Esophagus squamous epithelium (tissue), 5 donors: ENCODE data around the gene PRMT5. TPM values are rescaled to one million over a fixed set of nuclear protein-coding genes. Genes with fewer than 3 reads are reported as not detected.

ENCODE experiments used
- DNase-seq: peaks from one replicate; lab custom pipeline; 2025; lab: John Stamatoyannopoulos, UW
- H3K27ac ChIP-seq, 4 donors: fragments of 200-600 bp; sonication (generic); one replicate each; pipeline ENCODE4 v1.5.1; 2016 to 2019; ENCODE audit warnings: mild to moderate bottlenecking in 1 of 4
- H3K27me3 ChIP-seq, 4 donors: fragments of 200-600 bp; sonication (generic); 1 replicate in 3 of 4; 2 replicates in 1 of 4; pipeline versions ENCODE4 v1.5.1 to v1.6.0; 2017 to 2021; ENCODE audit warnings: antibody characterized with exemption in 1 of 4
- H3K36me3 ChIP-seq, 3 donors: fragments of 200-600 bp; sonication (generic); one replicate each; pipeline ENCODE4 v1.5.1; 2016 to 2019
- H3K4me1 ChIP-seq, 3 donors: fragments of 200-600 bp; sonication (generic); one replicate each; pipeline ENCODE4 v1.5.1; 2017 to 2019
- H3K4me3 ChIP-seq, 4 donors: fragments of 200-600 bp; sonication (generic); 1 replicate in 3 of 4; 2 replicates in 1 of 4; pipeline ENCODE4 v1.5.1; 2016 to 2019; ENCODE audit warnings: mild to moderate bottlenecking in 2 of 4, moderate library complexity in 1 of 4
- H3K9me3 ChIP-seq, 3 donors: fragments of 200-600 bp; sonication (generic); one replicate each; pipeline ENCODE4 v1.5.1; 2016 to 2019
- CTCF ChIP-seq, 6 experiments: fragments of 450-650 bp in 4 of 6; fragments of 200-600 bp in 2 of 6; sonication (generic) in 2 of 6; IDR thresholded peaks; one replicate each; pipeline ENCODE4 v1.5.1; 2016 to 2019; ENCODE audit warnings: antibody characterized with exemption in 6 of 6, mild to moderate bottlenecking in 4 of 6, moderate library complexity in 4 of 6
- POLR2A ChIP-seq, 4 donors: fragments of 450-650 bp; IDR thresholded peaks; one replicate each; pipeline ENCODE4 v1.6.1; 2017; ENCODE audit warnings: antibody characterized with exemption in 4 of 4, mild to moderate bottlenecking in 4 of 4, moderate library complexity in 3 of 4
- WGBS, 2 donors: methylation state at CpG; one replicate each; pipeline ENCODE4 v1.1.5; 2018; 5-methylcytosine and 5-hydroxymethylcytosine counted together
- intact Hi-C: fragments of 100-400 bp; cut with DNase I; formaldehyde crosslinking; loops from one replicate; pipeline ENCODE4 v1.15.0; 2022
- total RNA-seq, 4 donors: library from RNA; depleted of rRNA; stranded (reverse); fragments of >200 nt; gene quantifications; one replicate each; pipeline ENCODE4 v1.1.0, GENCODE V29; 2016
- donor health status: DM: yes; HTN: yes; CAD: no.

The PRMT5 gene
- total RNA-seq, 4 donors from 2014 or later = 36.5 to 75.0 (median 66.1) TPM

GRCh38 chr14:22929961-22930364 is 787 bp upstream of the PRMT5 start:
- intact Hi-C loops = loop anchor here (5.0 kb wide), 1 partner anchor 47 kb away; no protein-coding TSS in a partner anchor
- no peaks in the 10 kb centered on the region for H3K9me3 ChIP-seq
- no peaks in the 10 kb centered on the region for H3K27me3 ChIP-seq
- H3K27ac ChIP-seq = peak overlapping the region; percentile 82 to 97 (median 92)
- H3K36me3 ChIP-seq = peaks cover 4 to 24% (median 14%) of the 10 kb centered on the region in 3 donors
- H3K4me1 ChIP-seq = peaks cover 20 to 51% (median 22%) of the 10 kb centered on the region in 3 donors
- 3 to 13% methylated on average over 2 of the region's 2 CpGs for WGBS, 2 donors
- no peak for DNase-seq
- TF ChIP-seq POLR2A (IDR thresholded peaks at IDR 0.05) (no peak), CTCF (IDR thresholded peaks at IDR 0.05) (no peak)
- peak overlapping the region; percentile 24 to 97 (median 90) for H3K4me3 ChIP-seq

GRCh38 chr14:22928237-22929103 is 706 bp downstream of the PRMT5 start:
- TF ChIP-seq CTCF (IDR thresholded peaks at IDR 0.05) (no peak), POLR2A (IDR thresholded peaks at IDR 0.05) (no peak)
- 11 to 16% methylated on average over 12 of the region's 12 CpGs for WGBS, 2 donors

GRCh38 chr14:22926316-22926715 is 2.9 kb downstream of the PRMT5 start:
- peaks cover 20 to 46% (median 22%) of the 10 kb centered on the region in 3 donors for H3K4me1 ChIP-seq
- peak overlapping the region; percentile 32 to 68 (median 52) for H3K27ac ChIP-seq
- H3K36me3 ChIP-seq = peaks cover 29 to 61% (median 32%) of the 10 kb centered on the region in 3 donors
- intact Hi-C loops = no loop called here
- no peak for DNase-seq
- no peaks in the 10 kb centered on the region for H3K27me3 ChIP-seq
- TF ChIP-seq POLR2A (IDR thresholded peaks at IDR 0.05) (no peak), CTCF (IDR thresholded peaks at IDR 0.05) (no peak)
- H3K4me3 ChIP-seq = no peak overlapping the region
- 69 to 76% methylated on average over 4 of the region's 4 CpGs for WGBS, 2 donors
- H3K9me3 ChIP-seq = no peaks in the 10 kb centered on the region

More at GRCh38 chr14:22928237-22929103, 706 bp downstream of the PRMT5 start:
- peak overlapping the region; percentile 95 to 97 (median 96) for H3K27ac ChIP-seq
- H3K4me3 ChIP-seq = peak overlapping the region; percentile 88 to 97 (median 92)
- intact Hi-C loops = no loop called here
- H3K36me3 ChIP-seq = peaks cover 17 to 39% (median 28%) of the 10 kb centered on the region in 3 donors
- DNase-seq = no peak
- H3K4me1 ChIP-seq = peaks cover 20 to 51% (median 22%) of the 10 kb centered on the region in 3 donors
- H3K9me3 ChIP-seq = no peaks in the 10 kb centered on the region
- no peaks in the 10 kb centered on the region for H3K27me3 ChIP-seq

GRCh38 chr14:22925513-22925912 is 3.7 kb downstream of the PRMT5 start:
- H3K9me3 ChIP-seq = no peaks in the 10 kb centered on the region
- 88 to 90% methylated on average over 3 to 6 of the region's 8 CpGs for WGBS, 2 donors
- no peak for TF ChIP-seq POLR2A (IDR thresholded peaks at IDR 0.05)
- TF ChIP-seq CTCF (IDR thresholded peaks at IDR 0.05) = no peak
- peaks cover 29 to 69% (median 36%) of the 10 kb centered on the region in 3 donors for H3K36me3 ChIP-seq
- DNase-seq = no peak
- H3K27me3 ChIP-seq = no peaks in the 10 kb centered on the region
- intact Hi-C loops = no loop called here
- peak overlapping the region in 3 of 4 donors; percentile 50 to 68 (median 55) for H3K27ac ChIP-seq
- peaks cover 16 to 39% (median 18%) of the 10 kb centered on the region in 3 donors for H3K4me1 ChIP-seq
- H3K4me3 ChIP-seq = no peak overlapping the region

- H3K9me3 ChIP-seq = no peaks in the 10 kb centered on the region
- H3K27me3 ChIP-seq = no peaks in the 10 kb centered on the region
- peaks cover 16 to 40% (median 20%) of the 10 kb centered on the region in 3 donors for H3K4me1 ChIP-seq
- H3K27ac ChIP-seq = no peak overlapping the region
- H3K4me3 ChIP-seq = no peak overlapping the region
- WGBS, 2 donors = 97 to 100% methylated on average over 3 to 4 of the region's 5 CpGs
- TF ChIP-seq POLR2A (IDR thresholded peaks at IDR 0.05) = no peak
- no peak for TF ChIP-seq CTCF (IDR thresholded peaks at IDR 0.05)
- no peak for DNase-seq
- H3K36me3 ChIP-seq = peaks cover 29 to 73% (median 39%) of the 10 kb centered on the region in 3 donors
- intact Hi-C loops = no loop called here
These were observed 5.4 kb downstream of the PRMT5 start for GRCh38 chr14:22923746-22924145.
